ENCODE results near the gene SNRNP35. TPM values are rescaled to one million over a fixed set of nuclear protein-coding genes. Genes with fewer than 3 reads are reported as not detected.
"Not testable (repeated sequence)": the region's sequence is repeated elsewhere in the genome, so short reads cannot be mapped to it uniquely, and the experiment has no call there.

Gene SNRNP35
- total RNA-seq, 2 donors from 2014 or later: 20.1 to 22.3 TPM

- intact Hi-C loops (cut with DNase I): no loop called here
Observed at GRCh38 chr12:123445388-123446332, 12.3 kb upstream of the SNRNP35 start.

DNA sequence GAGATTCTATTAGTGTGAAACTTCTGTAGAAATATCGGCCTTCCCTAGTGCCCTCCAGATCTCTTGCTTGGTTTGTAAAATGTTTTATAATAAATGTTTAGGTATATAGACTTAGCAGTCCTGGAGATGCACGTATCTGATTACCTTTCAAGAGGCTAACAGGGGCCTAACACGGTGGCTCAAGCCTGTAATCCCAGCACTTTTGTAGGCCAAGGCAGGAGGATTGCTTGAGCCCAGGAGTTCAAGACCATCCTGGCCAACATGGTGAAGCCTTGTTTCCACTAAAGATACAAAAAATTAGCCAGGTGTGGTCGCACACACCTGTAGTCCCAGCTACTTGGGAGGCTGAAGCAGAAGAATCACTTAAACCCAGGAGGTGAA, 11.6 kb upstream of the SNRNP35 start:
- DNase-seq (no peak), ATAC-seq (no peak)
- intact Hi-C loops (cut with DNase I): no loop called here

More at GRCh38 chr12:123445388-123446332, 12.3 kb upstream of the SNRNP35 start:
- peak; percentile 66 for DNase-seq
- ATAC-seq: peak; percentile 67 to 82

DNA sequence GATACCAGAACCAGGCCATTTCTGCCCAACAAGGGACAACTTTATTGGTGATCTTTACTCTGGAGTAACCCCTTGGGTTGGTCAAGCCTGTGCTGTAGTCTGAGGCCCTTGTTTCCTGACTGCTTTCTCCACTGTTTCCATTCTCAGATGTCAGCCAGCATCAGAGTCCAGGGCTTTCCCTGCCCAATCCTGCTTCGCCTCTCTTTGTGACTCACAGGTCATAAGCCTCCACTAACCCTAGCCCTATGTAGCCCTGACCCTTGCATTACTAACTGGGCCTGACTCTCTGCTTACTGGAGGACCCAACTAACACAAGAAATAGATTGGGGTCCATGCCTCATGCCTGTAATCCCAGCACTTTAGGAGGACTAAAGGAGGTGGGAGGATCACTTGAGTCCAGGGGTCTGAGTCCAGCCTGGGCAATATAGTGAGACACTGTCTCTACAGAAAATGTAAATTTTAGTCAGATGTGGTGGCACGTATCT, 8.6 kb upstream of the SNRNP35 start:
- DNase-seq (no peak), ATAC-seq (no peak)
- intact Hi-C loops (cut with DNase I): no loop called here

- no peak for DNase-seq
- ATAC-seq: no peak
- intact Hi-C loops (cut with DNase I): no loop called here
Observed at GRCh38 chr12:123449856-123450255, 8.1 kb upstream of the SNRNP35 start.

GRCh38 chr12:123450636-123451035, 7.3 kb upstream of the SNRNP35 start:
- DNase-seq (no peak), ATAC-seq (no peak)
- intact Hi-C loops (cut with DNase I): no loop called here

GRCh38 chr12:123452276-123452550, 5.7 kb upstream of the SNRNP35 start:
- intact Hi-C loops (cut with DNase I); ATAC-seq: not testable (repeated sequence)

DNA sequence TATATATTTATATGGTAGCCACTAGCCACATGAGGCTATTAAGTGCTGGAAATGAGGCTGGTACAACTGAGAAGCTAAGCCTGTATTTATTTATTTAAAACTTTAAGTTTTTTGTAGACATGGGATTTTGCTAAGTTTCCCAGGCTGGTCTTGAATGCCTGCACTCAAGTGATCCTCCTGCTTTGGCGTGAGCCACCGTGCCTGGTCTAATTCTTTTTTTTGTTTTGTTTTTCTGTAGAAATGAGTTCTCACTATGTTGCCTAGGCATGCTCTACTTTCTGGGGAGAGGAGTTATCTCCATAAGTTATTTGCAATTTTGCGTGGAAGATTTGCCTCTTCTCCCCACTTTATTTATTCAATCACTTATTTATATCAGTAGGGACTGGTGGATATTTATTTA, 4.8 kb upstream of the SNRNP35 start:
- intact Hi-C loops (cut with DNase I): no loop called here
- ATAC-seq: no peak
- peak; percentile 6 for DNase-seq

More at GRCh38 chr12:123452276-123452550, 5.7 kb upstream of the SNRNP35 start:
- not testable (repeated sequence) for DNase-seq

DNA sequence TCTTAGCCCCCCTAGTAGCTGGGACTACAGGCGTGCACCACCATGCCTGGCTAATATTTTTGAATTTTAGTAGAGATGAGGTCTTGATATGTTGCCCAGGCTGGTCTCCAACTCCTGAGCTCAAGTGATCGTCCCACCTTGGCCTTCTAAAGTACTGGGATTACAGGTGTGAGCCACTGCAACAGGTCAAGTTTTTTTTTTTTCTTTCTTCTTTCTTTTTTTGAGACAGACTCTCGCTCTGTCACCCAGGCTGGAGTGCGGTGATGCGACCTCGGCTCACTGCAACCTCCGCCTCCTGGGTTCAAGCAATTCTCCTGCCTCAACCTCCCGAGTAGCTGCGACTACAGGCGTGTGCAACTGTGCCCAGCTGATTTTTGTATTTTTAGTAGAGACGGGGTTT, 5.2 kb downstream of the SNRNP35 start:
- intact Hi-C loops (cut with DNase I); ATAC-seq; DNase-seq: not testable (repeated sequence)

DNA sequence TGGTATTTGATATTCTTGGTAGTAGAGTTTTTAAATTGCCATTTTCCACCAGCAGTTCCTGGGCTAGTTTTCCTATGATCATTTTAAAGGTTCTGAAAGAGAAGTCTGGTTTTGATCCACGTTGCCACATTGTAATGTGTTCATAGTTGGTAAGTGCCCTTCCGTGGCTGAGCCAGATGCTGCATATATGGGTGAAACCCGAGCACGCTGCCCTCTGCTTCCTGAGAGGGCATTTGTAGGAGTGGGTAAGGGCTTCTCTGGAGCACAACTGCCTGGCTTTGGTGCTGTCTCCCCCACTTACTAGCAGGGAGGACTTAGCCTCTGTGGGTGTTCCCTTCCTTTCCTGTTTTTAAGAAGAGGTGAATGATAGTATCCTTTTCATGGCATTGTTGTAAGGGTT, 7.1 kb downstream of the SNRNP35 start:
- ATAC-seq: peak in 1 of 2 donors; percentile 62
- no peak for DNase-seq
- intact Hi-C loops (cut with DNase I): loop anchor here in 1 of 2 donors (5.0 kb wide), 1 partner anchor 57 kb away; no protein-coding TSS in a partner anchor

DNA sequence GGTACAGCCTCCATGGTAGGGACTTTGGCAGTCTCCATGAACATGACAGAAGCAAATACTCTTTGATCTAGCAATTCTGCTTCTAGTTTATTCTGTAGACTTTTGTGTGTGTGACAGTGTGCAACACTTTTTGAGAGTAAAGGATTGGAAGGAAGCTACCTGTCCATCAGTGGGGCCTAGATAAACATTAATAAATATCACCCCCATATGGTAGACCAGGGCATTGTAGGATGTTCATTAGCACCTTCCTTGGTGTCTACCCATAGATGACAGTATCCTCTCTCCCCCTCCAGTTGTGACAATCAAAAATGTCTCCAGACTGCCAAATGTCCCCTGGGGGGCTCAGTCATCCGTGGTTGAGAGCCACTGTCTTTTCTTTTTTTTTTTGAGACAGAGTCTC, 10.8 kb downstream of the SNRNP35 start:
- ATAC-seq: no peak
- DNase-seq: no peak
- intact Hi-C loops (cut with DNase I): loop anchor here in 1 of 2 donors (5.0 kb wide), 1 partner anchor 54 kb away; no protein-coding TSS in a partner anchor

DNA sequence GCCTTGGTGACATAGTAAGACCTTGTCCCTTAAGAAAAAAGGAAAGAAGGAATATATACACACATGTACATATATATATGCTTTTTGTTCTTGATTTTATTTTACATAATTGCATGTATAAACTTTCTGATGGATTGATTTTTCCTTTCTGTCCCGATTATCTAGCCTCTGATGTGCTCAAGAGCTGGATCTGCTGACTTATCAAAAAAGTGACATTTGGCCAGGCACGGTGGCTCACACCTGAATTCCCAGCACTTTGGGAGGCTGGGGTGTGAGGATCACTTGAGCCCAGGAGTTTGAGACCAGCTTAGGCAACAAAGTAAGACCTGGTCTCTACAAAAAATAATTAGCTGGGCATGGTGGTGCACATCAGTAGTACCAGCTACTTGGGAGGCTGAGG, 12.0 kb downstream of the SNRNP35 start:
- ATAC-seq (no peak), DNase-seq (no peak)
- intact Hi-C loops (cut with DNase I): loop anchor here in 1 of 2 donors (5.0 kb wide), 2 partner anchors 52 to 62 kb away; partner anchors contain the start of gene RILPL1

DNA sequence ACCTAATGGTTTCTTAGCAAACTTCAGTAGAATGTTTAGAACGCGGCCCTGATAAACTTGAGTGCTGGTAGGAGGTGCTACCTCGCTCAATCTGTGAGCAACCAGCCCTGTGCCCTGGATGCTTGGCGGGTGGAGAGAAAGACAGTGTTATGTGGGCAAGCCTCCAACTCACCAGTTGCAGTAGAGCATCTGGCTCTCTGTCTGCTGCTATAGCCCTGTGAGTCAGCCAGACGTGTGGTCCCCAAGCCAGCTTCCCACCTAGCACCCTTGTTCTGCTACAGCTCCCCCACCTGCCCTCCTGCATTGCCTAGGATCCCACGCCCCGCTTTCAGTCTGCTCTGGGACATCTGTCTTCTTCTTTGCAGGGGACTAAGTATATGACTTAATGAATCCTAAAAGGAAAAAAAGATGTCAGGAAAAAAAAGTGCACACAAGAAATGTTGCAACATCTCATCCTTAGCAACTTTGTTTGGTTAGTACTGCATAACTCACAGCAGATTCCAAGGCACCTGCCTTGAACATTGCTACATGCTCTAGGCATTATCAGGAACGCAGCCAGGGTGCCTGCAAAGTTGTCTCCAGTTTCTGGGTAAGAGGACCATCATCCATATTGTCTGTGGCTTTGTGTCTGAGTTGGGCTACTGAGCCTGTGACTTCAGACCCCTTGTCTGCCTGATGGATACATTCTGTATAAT, 13.6 kb downstream of the SNRNP35 start:
- ATAC-seq: peak; percentile 90 to 95
- peak; percentile 60 for DNase-seq
- intact Hi-C loops (cut with DNase I): loop anchor here in 1 of 2 donors (5.0 kb wide), 1 partner anchor 61 kb away; the partner anchor contains the start of gene RILPL1

DNA sequence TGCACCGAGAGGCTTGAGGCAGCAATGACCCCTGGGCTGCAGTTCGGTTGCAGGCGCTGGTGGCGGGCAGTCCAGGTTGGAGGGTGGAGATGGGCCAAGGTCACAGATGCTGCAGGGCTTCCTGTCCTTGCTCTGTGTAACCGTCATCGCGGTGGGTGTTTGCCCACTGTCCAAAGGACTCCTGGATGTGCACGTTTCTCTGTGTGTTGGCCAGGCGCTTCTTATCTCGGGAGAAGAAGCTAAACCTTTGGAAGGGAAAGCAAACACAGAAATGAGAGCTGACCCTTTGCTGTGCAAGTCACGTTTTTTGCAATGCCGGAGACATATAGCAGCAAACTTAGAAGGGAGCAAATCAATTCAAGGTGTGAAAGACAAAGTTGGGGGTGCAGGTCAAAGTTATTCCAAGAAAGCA, 14.5 kb downstream of the SNRNP35 start:
- no peak for DNase-seq
- intact Hi-C loops (cut with DNase I): loop anchor here in 1 of 2 donors (5.0 kb wide), 1 partner anchor 60 kb away; the partner anchor contains the start of gene RILPL1
- ATAC-seq: no peak

GRCh38 chr12:123474485-123475245, 16.7 kb downstream of the SNRNP35 start:
- DNase-seq (peak; percentile 48), ATAC-seq (no peak)
- intact Hi-C loops (cut with DNase I): loop anchor here in 1 of 2 donors (5.0 kb wide), 1 partner anchor 58 kb away; the partner anchor contains the start of gene RILPL1

DNA sequence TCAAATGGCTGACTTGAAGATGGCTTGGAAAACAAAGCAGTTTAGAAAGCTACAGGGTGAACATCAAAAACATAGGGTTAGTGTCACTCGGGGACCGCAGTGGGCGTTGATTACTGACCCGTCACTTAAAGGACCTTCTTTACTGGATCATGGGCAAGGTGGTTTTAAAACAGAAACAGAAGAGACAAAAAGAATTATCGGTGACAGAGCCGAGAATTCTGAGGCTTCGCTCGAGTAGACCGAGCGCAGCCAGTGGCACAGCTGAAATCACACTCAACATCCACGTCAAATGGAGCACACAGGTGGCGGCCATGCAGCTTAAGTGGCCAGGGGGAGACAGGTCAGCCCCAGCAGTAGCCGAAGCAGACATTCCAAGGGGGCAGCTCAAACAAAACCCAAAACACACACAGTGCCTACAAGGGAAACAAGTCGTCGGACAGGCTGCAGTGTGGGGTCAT, 17.3 kb downstream of the SNRNP35 start:
- DNase-seq (no peak), ATAC-seq (no peak)
- intact Hi-C loops (cut with DNase I): no loop called here

- DNase-seq (no peak), ATAC-seq (no peak)
- intact Hi-C loops (cut with DNase I): no loop called here
Observed at GRCh38 chr12:123478069-123478468, 20.1 kb downstream of the SNRNP35 start.

GRCh38 chr12:123478762-123479161, 20.8 kb downstream of the SNRNP35 start:
- intact Hi-C loops (cut with DNase I): no loop called here
- ATAC-seq (peak; percentile 90), DNase-seq (peak; percentile 81)

DNA sequence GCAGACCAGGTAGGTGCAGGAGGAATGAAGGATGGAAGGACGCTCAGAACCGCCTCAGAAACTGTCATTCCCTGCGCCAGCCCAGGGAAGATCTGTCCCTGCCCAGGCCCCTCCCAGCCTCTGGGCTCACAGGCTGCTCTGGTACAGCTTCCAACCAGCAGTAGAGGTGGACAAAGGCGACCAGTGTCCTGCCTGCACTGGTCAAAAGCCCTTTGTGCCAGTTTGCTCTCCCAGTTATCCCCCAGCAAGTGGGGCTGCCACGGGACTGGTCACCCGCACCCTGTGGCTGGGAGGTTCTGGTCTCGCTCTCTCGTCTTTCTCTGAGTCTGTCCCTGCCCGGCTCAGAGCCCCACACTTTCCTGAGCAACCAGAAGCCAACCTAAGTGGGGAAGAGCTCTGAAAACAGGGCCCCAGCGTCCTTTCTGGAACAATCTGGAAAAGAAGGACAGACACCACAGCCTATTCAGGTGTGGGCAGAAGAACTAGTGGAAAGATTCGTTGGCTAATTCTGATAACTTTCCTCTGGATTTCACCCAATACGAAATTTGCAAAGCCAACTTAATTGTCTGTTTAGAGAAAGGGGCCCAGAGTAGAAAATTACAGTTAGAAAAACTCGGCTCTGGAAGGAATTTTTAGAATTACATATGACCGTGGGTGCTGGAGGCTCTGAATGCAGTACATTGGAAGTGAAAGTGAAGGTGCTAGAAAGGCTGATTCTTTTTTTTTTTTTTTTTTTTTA, 21.7 kb downstream of the SNRNP35 start:
- peak; percentile 63 to 70 for ATAC-seq
- DNase-seq: no peak
- intact Hi-C loops (cut with DNase I): no loop called here

Measured in left cardiac atrium (tissue), 4 donors.